K562 (cell line): ENCODE data around the gene NUP133. TPM values are rescaled to one million over a fixed set of nuclear protein-coding genes. Genes with fewer than 3 reads are reported as not detected.
A peak's percentile ranks its signal among the peaks of the same experiment; 100 is the strongest.

Source experiments
- DPF2 ChIP-seq: fragments of 450-650 bp; IDR thresholded peaks from 2 replicates; pipeline ENCODE4 v1.6.1; 2016
- EWSR1 ChIP-seq: fragments of 450-650 bp; IDR thresholded peaks from 2 replicates; pipeline ENCODE4 v1.6.1; 2018; ENCODE audit warnings: borderline replicate concordance, mild to moderate bottlenecking, low read depth, moderate library complexity; ENCODE audit not compliant: partially characterized antibody
- GABPA ChIP-seq: fragments of 200-800 bp; sonication (Bioruptor generic); conservative IDR thresholded peaks from 2 replicates; pipeline ENCODE4 v1.6.1; 2016; ENCODE audit warnings: low read depth, missing genetic modification characterization, missing compliant biosample characterization
- HEY1 ChIP-seq: fragments of 250-450 bp; sonication (Bioruptor Pico); IDR thresholded peaks from 2 replicates; pipeline ENCODE4 v1.5.0; 2020; ENCODE audit warnings: mild to moderate bottlenecking, moderate library complexity, borderline replicate concordance
- HNRNPL ChIP-seq: fragments of 200-400 bp; formaldehyde crosslinking; IDR thresholded peaks from 2 replicates; pipeline ENCODE4 v1.6.1; 2017; ENCODE audit warnings: low read depth, mild to moderate bottlenecking, low read length
- KLF1 ChIP-seq: fragments of 450-650 bp; IDR thresholded peaks from 2 replicates; pipeline ENCODE4 v1.6.1; 2016; ENCODE audit warnings: missing genetic modification characterization, missing compliant biosample characterization
- KLF16 ChIP-seq: IDR thresholded peaks from 2 replicates; pipeline ENCODE4 v1.6.1; 2016; ENCODE audit warnings: antibody characterized with exemption
- MEIS2 ChIP-seq: fragments of 450-650 bp; IDR thresholded peaks from 2 replicates; pipeline ENCODE4 v1.6.1; 2014; ENCODE audit warnings: mild to moderate bottlenecking; ENCODE audit not compliant: partially characterized antibody
- MXD1 ChIP-seq: fragments of 250-450 bp; sonication (Bioruptor Pico); IDR thresholded peaks from 2 replicates; pipeline ENCODE4 v1.8.0; 2021; ENCODE audit warnings: borderline replicate concordance, mild to moderate bottlenecking, moderate library complexity; ENCODE audit not compliant: poor library complexity, severe bottlenecking
- NR2C1 ChIP-seq, 2 experiments: fragments of 450-650 bp; IDR thresholded peaks; 2 replicates each; pipeline ENCODE4 v1.6.1; 2017; ENCODE audit warnings: mild to moderate bottlenecking in 2 of 2, antibody characterized with exemption in 1 of 2, inconsistent platforms in 1 of 2, missing compliant biosample characterization in 1 of 2, missing genetic modification characterization in 1 of 2
- SMAD4 ChIP-seq: fragments of 250-450 bp; sonication (Bioruptor Pico); conservative IDR thresholded peaks from 2 replicates; pipeline ENCODE4 v1.8.0; 2021; ENCODE audit warnings: inconsistent platforms, mild to moderate bottlenecking, moderate library complexity
- SNRNP70 ChIP-seq: fragments of 200-400 bp; formaldehyde crosslinking; optimal IDR thresholded peaks from 2 replicates; pipeline ENCODE3; 2017; ENCODE audit warnings: low read depth, low read length
- TSHZ1 ChIP-seq: fragments of 250-450 bp; sonication (Bioruptor Pico); IDR thresholded peaks from 2 replicates; pipeline ENCODE4 v1.4.0; 2020; ENCODE audit warnings: mild to moderate bottlenecking, moderate library complexity
- ZBTB2 ChIP-seq: fragments of 450-650 bp; IDR thresholded peaks from 2 replicates; pipeline ENCODE4 v1.6.1; 2016; ENCODE audit warnings: antibody characterized with exemption
- ZBTB26 ChIP-seq: fragments of 450-650 bp; formaldehyde crosslinking; IDR thresholded peaks from 2 replicates; pipeline ENCODE4 v1.4.0; 2022; ENCODE audit warnings: missing genetic modification characterization
- ZBTB43 ChIP-seq: sonication (generic); formaldehyde crosslinking; IDR thresholded peaks from 2 replicates; pipeline ENCODE4 v1.8.0; 2023; ENCODE audit warnings: mild to moderate bottlenecking, missing genetic modification reagents
- ZBTB7A ChIP-seq: IDR thresholded peaks from 2 replicates; pipeline ENCODE4 v1.6.1; 2011; ENCODE audit warnings: low read depth, mild to moderate bottlenecking, low read length, moderate library complexity, borderline replicate concordance; ENCODE audit not compliant: control insufficient read depth
- ZFP1 ChIP-seq: fragments of 450-650 bp; formaldehyde crosslinking; IDR thresholded peaks from 2 replicates; pipeline ENCODE4 v1.4.0; 2020; ENCODE audit warnings: mild to moderate bottlenecking, mixed read lengths
- ZFPM2 ChIP-seq: fragments of 250-450 bp; sonication (Bioruptor Pico); IDR thresholded peaks from 2 replicates; pipeline ENCODE4 v1.5.1; 2022; ENCODE audit warnings: mild to moderate bottlenecking
- ZNF124 ChIP-seq: sonication (generic); formaldehyde crosslinking; IDR thresholded peaks from 2 replicates; pipeline ENCODE4 v1.8.1; 2022; ENCODE audit warnings: missing genetic modification reagents
- ZNF212 ChIP-seq: fragments of 450-650 bp; formaldehyde crosslinking; IDR thresholded peaks from 2 replicates; pipeline ENCODE4 v1.4.0; 2020; ENCODE audit warnings: mild to moderate bottlenecking
- ZNF408 ChIP-seq: fragments of 250-450 bp; sonication (Bioruptor Pico); IDR thresholded peaks from 2 replicates; pipeline ENCODE4 v1.4.0; 2020; ENCODE audit warnings: low read depth, mild to moderate bottlenecking, moderate library complexity
- polyA plus RNA-seq, 8 experiments: library from polyadenylated mRNA; depleted of rRNA in 4 of 8; stranded (reverse) in 5 of 8; unstranded in 3 of 8; fragments of >200 nt; fragmentation: Nextera tagmentation in 2 of 8; fragmentation: Illumina TruSeq in 1 of 8; extraction: Ambion mirVana in 2 of 8; extraction: Trizol in 1 of 8; gene quantifications; 2 replicates each; pipeline versions ENCODE4 v1.2.1 to v1.2.3, GENCODE V29; 2011 to 2014; ENCODE audit warnings: inconsistent platforms in 1 of 8, missing spikeins in 1 of 8
- total RNA-seq, 7 experiments: library from RNA; depleted of rRNA in 6 of 7; stranded (reverse); fragments of >200 nt in 6 of 7; fragmentation: Illumina TruSeq in 2 of 7; extraction: Trizol in 2 of 7; gene quantifications; 2 replicates each; pipeline versions ENCODE4 v1.2.1 to v1.2.3, GENCODE V29; 2011 to 2021; ENCODE audit warnings: low replicate concordance in 1 of 7

NUP133 gene
- total and polyA plus RNA-seq, 9 of the 15 experiments (the other 6 are each of a cell fraction or from before 2014, with no cell fraction given) = 21.7 to 85.1 (median 61.3) TPM

- TF ChIP-seq MXD1 (no peak), ZBTB26 (CRISPR knock-in tag) (no peak), KLF16 (peak; percentile 82), ZBTB43 (CRISPR knock-in tag) (no peak), KLF1 (tag) (no peak), TSHZ1 (CRISPR knock-in tag) (no peak), ZNF408 (CRISPR knock-in tag) (no peak), HNRNPL (no peak), SMAD4 (CRISPR knock-in tag) (peak; percentile 96), ZNF212 (no peak), GABPA (tag) (peak; percentile 75), ZFPM2 (CRISPR knock-in tag) (no peak), DPF2 (peak; percentile 75), NR2C1 (IDR thresholded peaks at IDR 0.05) (peak; percentile 74), NR2C1 (tag; IDR thresholded peaks at IDR 0.05) (peak; percentile 89), MEIS2 (no peak), ZBTB7A (no peak), HEY1 (CRISPR knock-in tag) (no peak), SNRNP70 (no peak), ZNF124 (CRISPR knock-in tag) (no peak), ZBTB2 (no peak; the same call in 1 of the 2 replicates), ZFP1 (CRISPR knock-in tag) (no peak), EWSR1 (no peak)
These were observed 60.3 kb downstream of the NUP133 start (continued) for GRCh38 chr1:229447809-229448252.
